Gastrocnemius medialis (tissue), 4 donors: ENCODE results near the gene ARHGAP24.

Experiments
- CTCF ChIP-seq, 5 experiments: fragments of 450-650 bp in 3 of 5; fragments of 200-600 bp in 2 of 5; sonication (generic) in 2 of 5; IDR thresholded peaks in 4 of 5; conservative IDR thresholded peaks in 1 of 5; 1 replicate in 4 of 5; 2 replicates in 1 of 5; pipeline ENCODE4 v1.5.1; 2016 to 2019; ENCODE audit warnings: antibody characterized with exemption in 5 of 5, mild to moderate bottlenecking in 3 of 5, moderate library complexity in 3 of 5
- POLR2A ChIP-seq, 2 donors: fragments of 450-650 bp; IDR thresholded peaks; one replicate each; pipeline ENCODE4 v1.6.1; 2017; ENCODE audit warnings: antibody characterized with exemption in 2 of 2, mild to moderate bottlenecking in 2 of 2, moderate library complexity in 2 of 2

- TF ChIP-seq CTCF (IDR thresholded peaks at IDR 0.05 in 4 of 5, conservative IDR thresholded peaks at IDR 0.05 in 1 of 5) (no peak), POLR2A (IDR thresholded peaks at IDR 0.05) (no peak)
Observed at GRCh38 chr4:86034616-86035015, 559.7 kb downstream of the ARHGAP24 start.
